Neuronal stem cell (in vitro differentiated cells): Measurements from ENCODE around the gene TRIM37.

Experiments
- DNase-seq: peaks from one replicate; pipeline ENCODE4 v3.0.0-alpha.2; 2013; ENCODE audit warnings: low spot score
- H2AFZ ChIP-seq: one replicate; pipeline ENCODE4 v1.6.1; 2013; ENCODE audit warnings: mild to moderate bottlenecking, low read length, inconsistent platforms
- H2AK5ac ChIP-seq: 2 replicates; pipeline ENCODE4 v1.6.1; 2013; ENCODE audit warnings: low read depth, mild to moderate bottlenecking, inconsistent platforms, low read length, moderate library complexity, mixed read lengths
- H2BK120ac ChIP-seq: 2 replicates; pipeline ENCODE4 v1.6.1; 2013; ENCODE audit warnings: low read depth, mild to moderate bottlenecking, inconsistent platforms, low read length, moderate library complexity, mixed read lengths
- H2BK12ac ChIP-seq: one replicate; pipeline ENCODE4 v1.6.1; 2013; ENCODE audit warnings: low read length, inconsistent platforms
- H2BK15ac ChIP-seq: 2 replicates; pipeline ENCODE4 v1.6.1; 2013; ENCODE audit warnings: mild to moderate bottlenecking, low read length, inconsistent platforms, mixed read lengths
- H2BK5ac ChIP-seq: one replicate; pipeline ENCODE4 v1.6.1; 2013; ENCODE audit warnings: inconsistent platforms, mild to moderate bottlenecking, low read length, moderate library complexity
- H3K14ac ChIP-seq: one replicate; pipeline ENCODE4 v1.6.1; 2013; ENCODE audit warnings: low read length, inconsistent platforms
- H3K18ac ChIP-seq: 2 replicates; pipeline ENCODE4 v1.6.1; 2013; ENCODE audit warnings: low read length, inconsistent platforms
- H3K23ac ChIP-seq: 2 replicates; pipeline ENCODE4 v1.6.1; 2013; ENCODE audit warnings: low read depth, mild to moderate bottlenecking, mixed read lengths, low read length, inconsistent platforms; ENCODE audit not compliant: poor library complexity
- H3K27ac ChIP-seq: replicated peaks from 3 replicates; pipeline ENCODE4 v1.5.1; 2013; ENCODE audit warnings: low read length, inconsistent platforms
- H3K27me3 ChIP-seq, 3 experiments: 2 replicates each; pipeline ENCODE4 v1.6.1; 2013; ENCODE audit warnings: low read length in 3 of 3, mild to moderate bottlenecking in 2 of 3, inconsistent platforms in 1 of 3, low read depth in 1 of 3, mixed read lengths in 1 of 3, moderate library complexity in 1 of 3; ENCODE audit not compliant: control insufficient read depth in 3 of 3, insufficient read depth in 3 of 3
- H3K36me3 ChIP-seq, 2 donors: replicated peaks in 1 of 2; 2 replicates each; pipeline ENCODE4 v1.6.1; 2013; ENCODE audit warnings: low read length in 2 of 2; ENCODE audit not compliant: control insufficient read depth in 2 of 2, insufficient read depth in 2 of 2
- H3K4ac ChIP-seq: 2 replicates; pipeline ENCODE4 v1.6.1; 2013; ENCODE audit warnings: inconsistent platforms, mild to moderate bottlenecking, low read length, moderate library complexity
- H3K4me1 ChIP-seq, 2 donors: 1 replicate in 1 of 2; 2 replicates in 1 of 2; pipeline ENCODE4 v1.6.1; 2013; ENCODE audit warnings: low read length in 2 of 2, low read depth in 1 of 2; ENCODE audit not compliant: control insufficient read depth in 2 of 2, insufficient read depth in 1 of 2
- H3K4me2 ChIP-seq: one replicate; pipeline ENCODE4 v1.6.1; 2013; ENCODE audit warnings: mild to moderate bottlenecking, low read length, inconsistent platforms; ENCODE audit not compliant: insufficient read depth, poor library complexity, severe bottlenecking
- H3K4me3 ChIP-seq, 2 donors: 2 replicates each; pipeline ENCODE4 v1.5.1; 2013; ENCODE audit warnings: low read length in 2 of 2, mild to moderate bottlenecking in 2 of 2, inconsistent platforms in 1 of 2, moderate library complexity in 1 of 2
- H3K79me1 ChIP-seq: one replicate; pipeline ENCODE4 v1.6.1; 2013; ENCODE audit warnings: low read depth, mild to moderate bottlenecking, inconsistent platforms, low read length, moderate library complexity
- H3K9ac ChIP-seq: one replicate; pipeline ENCODE4 v1.6.1; 2013; ENCODE audit warnings: mild to moderate bottlenecking, low read depth, low read length, inconsistent platforms; ENCODE audit not compliant: poor library complexity
- H3K9me3 ChIP-seq, 2 donors: replicated peaks in 1 of 2; 2 replicates each; pipeline versions ENCODE3 to v1.6.1; 2013; ENCODE audit warnings: low read length in 2 of 2, mild to moderate bottlenecking in 2 of 2, inconsistent platforms in 1 of 2, low read depth in 1 of 2, mixed read lengths in 1 of 2, moderate library complexity in 1 of 2; ENCODE audit not compliant: control insufficient read depth in 2 of 2, insufficient read depth in 1 of 2
- H4K8ac ChIP-seq: one replicate; pipeline ENCODE4 v1.6.1; 2013; ENCODE audit warnings: low read depth, mild to moderate bottlenecking, inconsistent platforms, low read length, moderate library complexity
- H4K91ac ChIP-seq: one replicate; pipeline ENCODE4 v1.6.1; 2013; ENCODE audit warnings: low read length, low read depth, mild to moderate bottlenecking, inconsistent platforms; ENCODE audit not compliant: poor library complexity
- WGBS, 2 donors: extraction: QIAGEN DNeasy Blood & Tissue Kit; methylation state at CpG; one replicate each; pipeline ENCODE4 v1.1.7; 2013; ENCODE audit warnings: missing lambda C conversion rate in 2 of 2, mixed read lengths in 1 of 2; ENCODE audit not compliant: insufficient read length in 2 of 2, insufficient replicate concordance in 1 of 2; ENCODE audit errors: extremely low coverage in 2 of 2; 5-methylcytosine and 5-hydroxymethylcytosine counted together

Gene TRIM37

DNA sequence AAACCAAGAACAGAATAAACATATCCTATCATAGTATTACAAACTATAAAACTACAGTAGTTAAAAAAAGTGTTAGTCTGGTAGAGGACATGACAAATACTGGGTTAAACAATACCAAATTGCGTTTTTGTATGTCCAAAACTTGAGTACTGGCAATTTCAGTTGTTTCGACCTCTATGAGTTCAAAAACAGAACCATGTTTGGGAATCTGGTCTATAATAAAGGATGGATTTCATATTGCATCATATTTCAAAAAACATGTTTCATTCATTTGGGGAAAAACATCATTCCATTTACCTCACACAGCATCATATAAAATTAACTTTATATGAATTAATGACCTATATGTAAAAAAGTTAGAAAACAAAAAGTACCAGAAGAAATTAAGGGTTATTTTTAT, 81.8 kb downstream of the TRIM37 start:
- no peak overlapping the region for H2BK5ac ChIP-seq

DNA sequence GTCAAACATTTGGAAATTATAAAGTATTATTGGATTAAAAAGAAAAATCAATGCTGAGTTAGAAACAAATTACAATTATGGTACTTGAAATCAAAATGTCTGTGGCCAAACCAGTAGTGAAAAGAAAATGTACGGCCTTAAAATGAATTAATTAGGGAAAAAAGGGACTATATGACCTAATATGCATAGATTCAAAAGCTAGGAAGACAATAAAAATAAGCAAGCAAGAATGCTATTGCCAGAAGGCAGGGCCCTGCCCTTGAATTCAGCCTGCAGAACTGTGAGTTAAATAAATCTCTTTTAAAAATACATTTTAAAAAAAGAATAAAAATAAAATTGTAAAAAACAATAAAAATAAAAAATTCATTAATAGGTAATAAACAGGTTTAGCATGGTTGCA, 88.7 kb downstream of the TRIM37 start:
- H2BK5ac ChIP-seq, result no peak overlapping the region
- H2AK5ac ChIP-seq, result no peak overlapping the region
- peaks cover 0 to 27% of the 10 kb centered on the region in 2 donors for H3K36me3 ChIP-seq
- no peaks in the 10 kb centered on the region for H3K4me1 ChIP-seq
- H2BK15ac ChIP-seq, result no peak overlapping the region
- DNase-seq, result no peak
- no CpG with 5 or more reads among the region's 1 CpG for WGBS, 2 donors
- H3K4ac ChIP-seq, result no peak overlapping the region
- no peaks in the 10 kb centered on the region for H3K27me3 ChIP-seq
- H3K4me3 ChIP-seq, result no peak overlapping the region
- no peak overlapping the region for H3K14ac ChIP-seq
- no peak overlapping the region for H2AFZ ChIP-seq
- H2BK12ac ChIP-seq, result no peak overlapping the region
- H3K23ac ChIP-seq, result no peak overlapping the region
- no peak overlapping the region for H2BK120ac ChIP-seq
- no peaks in the 10 kb centered on the region for H3K79me1 ChIP-seq
- H3K9me3 ChIP-seq, result no peaks in the 10 kb centered on the region
- no peak overlapping the region for H3K18ac ChIP-seq
- H3K9ac ChIP-seq, result no peak overlapping the region
- no peak overlapping the region for H3K27ac ChIP-seq
- H3K4me2 ChIP-seq, result no peak overlapping the region
- H4K8ac ChIP-seq, result no peak overlapping the region
- no peak overlapping the region for H4K91ac ChIP-seq

More for the DNA sequence above, 81.8 kb downstream of the TRIM37 start:
- Histone ChIP-seq H3K14ac (no peak overlapping the region), H3K79me1 (no peaks in the 10 kb centered on the region), H3K4me3 (no peak overlapping the region), H2AFZ (no peak overlapping the region), H3K9me3 (no peaks in the 10 kb centered on the region), H4K91ac (no peak overlapping the region), H3K9ac (no peak overlapping the region), H3K4me1 (peaks cover 2 to 4% of the 10 kb centered on the region in 2 donors), H3K4ac (no peak overlapping the region), H3K18ac (no peak overlapping the region), H3K4me2 (no peak overlapping the region), H3K27me3 (no peaks in the 10 kb centered on the region), H2BK120ac (no peak overlapping the region), H2AK5ac (no peak overlapping the region), H2BK15ac (no peak overlapping the region), H3K23ac (no peak overlapping the region), H2BK12ac (no peak overlapping the region), H3K27ac (no peak overlapping the region), H4K8ac (no peak overlapping the region), H3K36me3 (peaks cover 8 to 35% of the 10 kb centered on the region in 2 donors)
- no peak for DNase-seq
- no CpG with 5 or more reads among the region's 2 CpGs for WGBS, 2 donors

DNA sequence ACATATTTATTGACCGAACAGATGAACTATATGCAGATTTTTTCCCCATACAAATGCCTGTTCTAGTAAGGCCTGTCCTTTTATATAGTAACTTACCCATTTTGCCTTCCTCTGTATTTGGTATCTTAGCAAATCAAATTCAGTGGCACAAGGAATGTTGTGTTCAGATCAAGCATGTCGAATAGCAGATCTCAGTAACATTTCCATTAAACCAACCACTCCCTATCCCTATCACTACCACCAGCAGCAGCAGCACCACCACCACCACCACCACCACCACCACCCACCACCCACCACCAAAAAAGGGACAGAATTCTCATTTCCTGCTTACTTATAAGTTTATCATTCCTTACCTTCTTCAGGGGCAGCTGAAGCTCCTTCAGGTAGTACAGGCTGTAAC, 94.7 kb downstream of the TRIM37 start:
- Histone ChIP-seq H2BK12ac (no peak overlapping the region), H3K23ac (no peak overlapping the region), H2AK5ac (no peak overlapping the region), H3K4me2 (no peak overlapping the region), H2BK5ac (no peak overlapping the region), H4K8ac (no peak overlapping the region), H3K9me3 (no peaks in the 10 kb centered on the region), H2BK120ac (no peak overlapping the region), H3K18ac (no peak overlapping the region), H3K4me1 (peaks cover 0 to 4% of the 10 kb centered on the region in 2 donors), H3K79me1 (no peaks in the 10 kb centered on the region), H3K9ac (no peak overlapping the region), H3K4ac (no peak overlapping the region), H4K91ac (no peak overlapping the region), H3K4me3 (no peak overlapping the region), H3K36me3 (peaks cover 0 to 52% of the 10 kb centered on the region in 2 donors), H3K14ac (no peak overlapping the region), H3K27me3 (no peaks in the 10 kb centered on the region), H2BK15ac (no peak overlapping the region), H2AFZ (no peak overlapping the region), H3K27ac (no peak overlapping the region)
- no CpG with 5 or more reads among the region's 2 CpGs for WGBS, 2 donors
- DNase-seq, result no peak

DNA sequence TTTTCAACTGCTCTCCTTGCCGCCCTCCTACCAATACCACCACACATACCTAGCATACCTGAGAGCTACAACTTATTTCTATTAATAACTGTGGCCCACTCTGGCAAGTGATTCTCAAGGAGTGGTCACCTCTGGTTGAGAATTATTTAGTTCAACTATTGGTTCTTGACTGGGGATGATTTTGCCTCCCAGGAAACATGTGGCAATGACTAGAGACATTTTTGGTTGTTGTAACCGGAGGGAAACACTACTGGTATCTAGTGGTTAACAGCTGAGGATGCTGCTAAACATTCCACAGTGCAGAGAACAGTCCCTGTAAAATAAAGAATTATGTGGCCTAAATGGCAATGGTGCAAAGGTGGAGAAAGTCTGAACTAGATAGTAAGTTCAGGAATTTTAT, 96.7 kb downstream of the TRIM37 start:
- Histone ChIP-seq H2AFZ (no peak overlapping the region), H3K9me3 (no peaks in the 10 kb centered on the region), H3K9ac (no peak overlapping the region), H3K14ac (no peak overlapping the region), H3K27ac (no peak overlapping the region), H3K36me3 (peaks cover 1 to 39% of the 10 kb centered on the region in 2 donors), H3K4me3 (no peak overlapping the region), H2BK120ac (no peak overlapping the region), H4K8ac (no peak overlapping the region), H3K4ac (no peak overlapping the region), H3K27me3 (no peaks in the 10 kb centered on the region), H2AK5ac (no peak overlapping the region), H3K23ac (no peak overlapping the region), H4K91ac (no peak overlapping the region), H2BK5ac (no peak overlapping the region), H2BK15ac (no peak overlapping the region), H2BK12ac (no peak overlapping the region), H3K4me1 (peaks cover 0 to 4% of the 10 kb centered on the region in 2 donors), H3K4me2 (no peak overlapping the region), H3K18ac (no peak overlapping the region), H3K79me1 (no peaks in the 10 kb centered on the region)
- DNase-seq, result no peak
- WGBS, 2 donors, result no CpG with 5 or more reads among the region's 2 CpGs
